GM10248 (cell line): Measurements from ENCODE around the gene SLC30A2.

Source experiments
- CTCF ChIA-PET: fragments of 300-600 bp; sonication (Branson Sonifier 250); formaldehyde crosslinking; extraction: SDS; loops from one replicate; lab custom pipeline; 2021; ENCODE audit warnings: antibody characterized with exemption; lab: Yijun Ruan, JAX
- POLR2A ChIA-PET: fragments of 350-650 bp; sonication (Branson Sonifier 250); formaldehyde crosslinking; extraction: SDS; loops from one replicate; lab custom pipeline; 2020; ENCODE audit warnings: antibody characterized with exemption; lab: Yijun Ruan, JAX
- DNase-seq: peaks from one replicate; pipeline ENCODE4 v3.0.0; 2012; ENCODE audit errors: extremely low spot score
- TF ChIP-seq, protein P1 (sequence below): IDR thresholded peaks from 2 replicates; pipeline ENCODE4 v1.5.1; 2012; ENCODE audit warnings: mild to moderate bottlenecking, low read depth; ENCODE audit errors: extremely low read depth, missing control alignments, control extremely low read depth

SLC30A2 gene

DNA sequence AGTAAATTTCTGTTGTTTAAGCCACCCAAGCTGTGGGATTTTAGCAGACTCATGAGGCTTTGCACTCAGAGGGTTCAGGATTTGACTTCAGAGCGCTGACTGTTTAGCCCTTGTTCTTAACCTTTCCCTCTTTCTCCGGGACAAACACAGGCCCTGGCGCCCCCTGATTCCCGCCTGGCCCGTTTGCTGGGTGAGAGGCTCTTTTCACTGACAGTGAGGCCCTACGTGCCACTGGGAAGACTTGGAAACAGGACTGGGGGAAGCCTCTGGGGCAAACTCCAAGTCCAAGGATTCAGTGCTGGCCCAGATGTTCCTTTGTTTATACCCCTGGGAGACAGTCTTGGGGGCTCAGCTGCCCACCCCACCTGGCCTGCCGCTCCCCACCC lies 33.3 kb upstream of the SLC30A2 start:
- CTCF ChIA-PET, result interaction anchor here (1.4 kb wide), 1 partner anchor 65 kb away, joined by 3 read pairs; no protein-coding TSS in a partner anchor
- POLR2A ChIA-PET, result no interaction called here
- TF ChIP-seq, protein P1, sequence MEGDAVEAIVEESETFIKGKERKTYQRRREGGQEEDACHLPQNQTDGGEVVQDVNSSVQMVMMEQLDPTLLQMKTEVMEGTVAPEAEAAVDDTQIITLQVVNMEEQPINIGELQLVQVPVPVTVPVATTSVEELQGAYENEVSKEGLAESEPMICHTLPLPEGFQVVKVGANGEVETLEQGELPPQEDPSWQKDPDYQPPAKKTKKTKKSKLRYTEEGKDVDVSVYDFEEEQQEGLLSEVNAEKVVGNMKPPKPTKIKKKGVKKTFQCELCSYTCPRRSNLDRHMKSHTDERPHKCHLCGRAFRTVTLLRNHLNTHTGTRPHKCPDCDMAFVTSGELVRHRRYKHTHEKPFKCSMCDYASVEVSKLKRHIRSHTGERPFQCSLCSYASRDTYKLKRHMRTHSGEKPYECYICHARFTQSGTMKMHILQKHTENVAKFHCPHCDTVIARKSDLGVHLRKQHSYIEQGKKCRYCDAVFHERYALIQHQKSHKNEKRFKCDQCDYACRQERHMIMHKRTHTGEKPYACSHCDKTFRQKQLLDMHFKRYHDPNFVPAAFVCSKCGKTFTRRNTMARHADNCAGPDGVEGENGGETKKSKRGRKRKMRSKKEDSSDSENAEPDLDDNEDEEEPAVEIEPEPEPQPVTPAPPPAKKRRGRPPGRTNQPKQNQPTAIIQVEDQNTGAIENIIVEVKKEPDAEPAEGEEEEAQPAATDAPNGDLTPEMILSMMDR, result no peak
- no peak for DNase-seq

DNA sequence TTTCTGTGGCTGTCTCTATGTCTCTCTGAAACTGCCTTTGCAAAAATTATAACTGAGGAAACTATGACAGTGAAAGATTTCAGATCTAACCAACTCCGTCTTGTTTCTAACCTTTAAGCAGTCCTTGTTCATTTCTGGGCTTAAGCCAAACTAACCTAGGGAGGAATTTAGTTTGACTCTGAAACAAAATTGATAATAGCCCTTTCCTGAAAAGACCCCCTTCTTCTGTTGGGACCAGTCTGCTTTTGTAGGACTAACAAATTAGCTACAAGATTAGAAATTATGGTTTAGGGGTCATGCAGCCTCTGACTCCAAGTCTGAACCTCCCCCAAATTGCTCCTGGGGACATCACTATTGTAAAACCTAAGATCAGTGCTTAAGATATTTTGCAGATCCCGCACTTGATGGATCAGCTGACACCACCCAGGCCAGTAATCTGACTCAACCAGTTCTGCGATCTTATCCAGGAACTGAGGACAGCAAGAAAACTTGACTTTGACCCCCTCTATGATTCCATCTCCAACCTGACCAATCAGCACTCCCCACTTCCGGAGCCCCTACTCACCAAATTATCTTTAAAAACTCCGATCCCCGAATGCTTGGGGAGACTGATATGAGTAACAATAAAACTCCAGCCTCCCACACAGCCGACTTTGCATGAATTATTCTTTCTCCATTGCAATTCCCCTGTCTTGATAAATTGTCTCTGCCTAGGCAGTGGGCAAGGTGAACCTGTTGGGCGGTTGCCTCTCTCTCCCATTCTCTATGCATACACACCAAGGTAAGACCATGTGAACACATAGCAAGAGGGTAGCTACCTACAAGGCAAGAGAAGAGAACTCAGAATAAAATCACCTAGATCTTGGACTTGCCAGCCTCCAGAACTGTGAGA lies 32.6 kb upstream of the SLC30A2 start:
- DNase-seq, result no peak
- ChIA-PET POLR2A (no interaction called here), CTCF (interaction anchor here (0.9 to 1.6 kb wide), 5 partner anchors 41 to 317 kb away, joined by 3 to 4 read pairs (median 3); partner anchors contain the start of gene ZNF593)
- TF ChIP-seq, protein P1, result no peak

DNA sequence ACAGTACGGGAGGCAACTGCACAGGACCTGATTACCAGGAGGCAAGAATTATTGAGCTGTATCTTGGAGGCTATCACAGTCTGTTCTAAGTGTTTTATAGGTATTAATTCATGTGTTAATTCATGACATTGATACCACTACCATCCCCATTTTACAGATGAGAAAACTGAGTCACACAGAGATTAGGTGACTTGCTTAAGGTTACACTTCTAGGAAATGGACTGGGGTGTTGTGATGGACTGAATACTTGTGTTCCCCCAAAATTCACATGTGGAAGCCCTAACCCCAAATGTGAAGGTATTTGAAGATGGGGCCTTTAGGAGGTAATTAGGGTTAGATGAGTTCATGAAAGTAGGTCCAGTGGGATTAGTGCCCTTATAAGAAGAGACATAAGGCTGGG lies 31.6 kb upstream of the SLC30A2 start:
- TF ChIP-seq, protein P1, result no peak
- DNase-seq, result no peak
- CTCF ChIA-PET, result interaction anchor here (0.9 to 1.6 kb wide), 3 partner anchors 68 to 318 kb away, joined by 3 to 4 read pairs (median 3); partner anchors contain the start of gene ZNF593
- POLR2A ChIA-PET, result no interaction called here

DNA sequence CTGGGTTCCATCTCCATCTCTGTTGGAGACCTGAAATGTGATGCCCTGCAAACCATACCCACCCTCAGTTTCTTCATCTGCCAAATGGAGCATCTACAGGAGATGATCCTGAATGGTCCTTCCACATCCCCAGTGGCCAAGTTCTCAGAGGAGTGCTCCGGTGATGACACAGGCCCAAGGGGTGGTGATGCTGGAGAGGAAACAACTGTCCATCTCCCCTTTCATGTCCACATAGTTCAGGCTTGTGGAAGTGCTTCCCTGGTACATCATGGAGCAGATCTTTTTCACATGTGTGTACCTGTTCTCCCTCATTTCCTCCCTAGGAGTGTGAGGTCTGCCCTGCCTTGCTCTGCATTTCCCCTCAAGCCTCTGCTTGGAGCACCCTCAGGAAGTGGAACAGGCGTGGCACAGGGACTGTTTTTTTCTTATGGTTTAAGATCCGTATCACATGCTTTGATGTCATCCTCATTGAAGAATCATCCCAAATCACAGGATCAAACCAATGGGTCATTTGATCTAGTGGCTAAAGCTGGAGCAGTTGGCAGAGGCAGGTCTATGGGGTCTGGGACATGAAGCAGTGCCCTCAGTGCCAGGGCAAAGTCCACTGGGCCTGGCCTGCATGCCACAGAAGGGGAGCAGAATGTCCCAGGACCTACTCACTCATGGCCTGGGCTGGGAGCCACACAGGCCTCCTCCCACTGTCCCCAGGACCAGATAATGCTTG lies 29.7 kb upstream of the SLC30A2 start:
- POLR2A ChIA-PET, result no interaction called here
- no peak for DNase-seq
- CTCF ChIA-PET, result interaction anchor here (1.2 to 1.6 kb wide), 3 partner anchors 21 to 94 kb away, joined by 3 to 6 read pairs (median 4); partner anchors contain the start of gene ZNF593
- TF ChIP-seq, protein P1, result no peak

DNA sequence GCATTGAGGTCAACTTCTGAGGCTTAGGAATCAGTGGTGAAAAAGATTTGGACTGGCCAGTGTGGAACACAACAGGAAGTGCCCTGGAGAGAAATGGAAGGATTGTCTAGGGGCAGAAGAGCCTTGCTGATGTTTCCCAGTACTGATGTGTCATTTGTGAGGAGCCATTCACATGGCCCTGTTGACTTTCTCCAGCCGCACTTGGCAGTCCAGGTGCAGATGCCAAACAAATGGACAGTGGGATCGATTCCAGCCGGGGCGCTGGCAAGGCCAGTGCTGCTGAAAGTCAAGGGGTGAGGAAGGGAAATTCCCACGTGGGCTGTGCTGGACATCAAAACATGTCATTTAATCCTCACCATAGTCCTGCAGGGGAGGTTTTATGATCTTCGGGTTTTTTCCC lies 26.4 kb upstream of the SLC30A2 start:
- ChIA-PET POLR2A (interaction anchor here (0.7 kb wide), 1 partner anchor 292 kb away, joined by 3 read pairs; no protein-coding TSS in a partner anchor), CTCF (interaction anchor here (1.1 kb wide), 1 partner anchor 11 kb away, joined by 3 read pairs; no protein-coding TSS in a partner anchor)
- DNase-seq, result no peak
- TF ChIP-seq, protein P1, result no peak

DNA sequence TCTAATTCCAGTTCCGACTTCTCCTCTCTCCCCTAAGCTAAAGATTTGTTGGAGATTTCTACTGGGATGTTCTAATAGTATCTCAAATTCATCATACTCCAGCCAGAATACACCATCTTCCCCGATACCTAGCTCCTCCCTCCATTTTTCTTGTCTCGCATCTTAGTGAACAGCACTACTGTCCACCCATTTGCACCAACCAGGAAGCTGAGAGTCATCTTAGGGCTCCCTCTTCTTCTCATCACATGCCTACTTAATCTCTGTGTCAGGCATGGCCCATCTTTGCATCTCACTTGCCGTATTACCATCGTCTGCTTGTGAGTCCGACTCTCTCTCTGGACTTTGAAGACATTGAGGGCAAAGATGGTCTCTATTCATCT lies 25.0 kb upstream of the SLC30A2 start:
- ChIA-PET CTCF (interaction anchor here (0.9 to 1.8 kb wide), 3 partner anchors 11 to 99 kb away, joined by 3 to 5 read pairs (median 3); partner anchors contain the start of gene ZNF593), POLR2A (no interaction called here)
- TF ChIP-seq, protein P1, result no peak
- no peak for DNase-seq
